ENCODE data around the gene UBE2I. TPM values are rescaled to one million over a fixed set of nuclear protein-coding genes. Genes with fewer than 3 reads are reported as not detected.
A peak's percentile ranks its signal among the peaks of the same experiment; 100 is the strongest.

Gene UBE2I
- total RNA-seq, 1 experiment from 2014 or later = 290 TPM

GRCh38 chr16:1261131-1261892 is 48.1 kb upstream of the UBE2I start:
- WGBS (ENCODE audit: extremely low coverage, insufficient read length, low lambda C conversion rate) = no CpG with 5 or more reads among the region's 47 CpGs
- Histone ChIP-seq H2BK12ac (ENCODE audit: insufficient read length, low read depth, low read length) (no peak overlapping the region), H4K20me1 (ENCODE audit: control insufficient read depth, insufficient read depth, insufficient read length) (no peaks in the 10 kb centered on the region), H2AFZ (ENCODE audit: low read length) (no peak overlapping the region), H2BK5ac (ENCODE audit: insufficient read length, low read length) (no peak overlapping the region), H2BK20ac (ENCODE audit: low read depth, low read length, poor library complexity, severe bottlenecking) (no peak overlapping the region), H3K4ac (ENCODE audit: low read depth, low read length) (no peak overlapping the region), H3T11ph (ENCODE audit: low read length) (no peak overlapping the region), H3K14ac (ENCODE audit: insufficient read depth, low read length) (no peak overlapping the region), H3K4me2 (ENCODE audit: insufficient read depth, insufficient read length, low read length) (no peak overlapping the region), H3K27ac (ENCODE audit: insufficient read length, low read depth, low read length) (no peak overlapping the region), H4K5ac (ENCODE audit: insufficient read length, low read depth, low read length) (no peak overlapping the region), H4K8ac (replicated peaks; ENCODE audit: insufficient read length, low read depth, low read length) (no peak overlapping the region), H3K23ac (ENCODE audit: insufficient read length, low read depth, low read length) (no peak overlapping the region), H3K79me1 (ENCODE audit: insufficient read depth, low read depth, low read length, poor library complexity, severe bottlenecking) (no peaks in the 10 kb centered on the region), H3K18ac (ENCODE audit: insufficient read length, low read depth, low read length) (no peak overlapping the region), H3K79me2 (ENCODE audit: insufficient read depth, low read length) (no peaks in the 10 kb centered on the region), H3K27me3 (ENCODE audit: insufficient read depth, low read length) (no peaks in the 10 kb centered on the region), H2BK120ac (ENCODE audit: low read depth, low read length, poor library complexity, severe bottlenecking) (no peak overlapping the region), H3K23me2 (ENCODE audit: insufficient read length, low read depth, low read length, poor library complexity, severe bottlenecking) (no peaks in the 10 kb centered on the region), H3K56ac (ENCODE audit: insufficient read length, low read depth, low read length) (no peak overlapping the region), H4K91ac (ENCODE audit: insufficient read length, low read depth, low read length) (no peak overlapping the region), H3K9ac (ENCODE audit: extremely low read depth, insufficient read length, low read length) (no peak overlapping the region), H2AK5ac (ENCODE audit: insufficient read length, low read length) (no peak overlapping the region), H3K9me3 (ENCODE audit: control insufficient read depth, low read depth, low read length) (no peaks in the 10 kb centered on the region), H3K4me1 (ENCODE audit: insufficient read depth, low read length) (no peaks in the 10 kb centered on the region), H2BK15ac (ENCODE audit: low read depth, low read length) (no peak overlapping the region)
- peak; percentile 65 for DNase-seq
- Mint-ChIP-seq H3K4me3 (no peak overlapping the region), H3K9me3 (peaks cover 9 to 12% of the 10 kb centered on the region in 2 experiments), H3K27ac (no peak overlapping the region), H3K27me3 (ENCODE audit: low read depth) (peaks cover 40% of the 10 kb centered on the region), H3K36me3 (ENCODE audit: insufficient read depth in 1 of 3, low read depth in 3 of 3) (peaks cover 0 to 1% (median 0%) of the 10 kb centered on the region in 3 experiments; a peak in 3 of 7 replicates), H3K4me1 (peaks cover 0 to 11% of the 10 kb centered on the region in 2 experiments; a peak in 3 of 4 replicates)
- no peak for TF ChIP-seq CTCF (conservative IDR thresholded peaks at IDR 0.05)

Measured in H9 (cell line).